GM18505 (cell line): ENCODE results near the gene SLC23A1.
A peak's percentile ranks its signal among the peaks of the same experiment; 100 is the strongest.
"Not testable (repeated sequence)": the region's sequence is repeated elsewhere in the genome, so short reads cannot be mapped to it uniquely, and the experiment has no call there.

Experiments
- ATAC-seq: cut with Tn5 transposase; IDR thresholded peaks from one replicate; pipeline ENCODE4 v1.9.1; 2021; ENCODE audit not compliant: unreplicated experiment
- POLR2A ChIP-seq: IDR thresholded peaks from 4 replicates; pipeline ENCODE4 v1.6.1; 2011; ENCODE audit warnings: borderline replicate concordance; ENCODE audit not compliant: insufficient read depth, insufficient read length; ENCODE audit errors: extremely low read depth

The SLC23A1 gene

GRCh38 chr5:139414581-139415130 is 31.6 kb upstream of the SLC23A1 start:
- ATAC-seq = no peak
- TF ChIP-seq POLR2A = no peak

- ATAC-seq = no peak
- TF ChIP-seq POLR2A = no peak
Observed at GRCh38 chr5:139413963-139414362, 30.9 kb upstream of the SLC23A1 start.

- ATAC-seq = no peak
- TF ChIP-seq POLR2A = no peak
Observed at GRCh38 chr5:139413153-139413552, 30.1 kb upstream of the SLC23A1 start.

- no peak for ATAC-seq
- TF ChIP-seq POLR2A = no peak
Observed at GRCh38 chr5:139410993-139411828, 28.1 kb upstream of the SLC23A1 start.

- TF ChIP-seq POLR2A = no peak
- no peak for ATAC-seq
Observed at GRCh38 chr5:139410121-139410992, 27.3 kb upstream of the SLC23A1 start.

GRCh38 chr5:139409116-139409515 is 26.0 kb upstream of the SLC23A1 start:
- not testable (repeated sequence) for ATAC-seq

GRCh38 chr5:139408191-139408590 is 25.1 kb upstream of the SLC23A1 start:
- TF ChIP-seq POLR2A = no peak
- no peak for ATAC-seq

GRCh38 chr5:139407517-139407916 is 24.4 kb upstream of the SLC23A1 start:
- ATAC-seq = no peak
- TF ChIP-seq POLR2A = no peak

GRCh38 chr5:139406963-139407362 is 23.9 kb upstream of the SLC23A1 start:
- no peak for TF ChIP-seq POLR2A
- no peak for ATAC-seq

GRCh38 chr5:139404484-139404840 is 21.4 kb upstream of the SLC23A1 start:
- no peak for ATAC-seq
- no peak for TF ChIP-seq POLR2A

GRCh38 chr5:139403787-139404483 is 20.8 kb upstream of the SLC23A1 start, which contains the start of gene SPATA24:
Gene SPATA24 (minus strand): TSS chr5:139404089. CDS start chr5:139404060, 29 bp downstream.
- no peak for TF ChIP-seq POLR2A
- ATAC-seq = peak; percentile 81

- TF ChIP-seq POLR2A = no peak
- ATAC-seq = no peak
Observed at GRCh38 chr5:139403418-139403786, 20.3 kb upstream of the SLC23A1 start.

- ATAC-seq = no peak
- TF ChIP-seq POLR2A = no peak
Observed at GRCh38 chr5:139402561-139403158, 19.6 kb upstream of the SLC23A1 start.

- no peak for TF ChIP-seq POLR2A
- ATAC-seq = no peak
Observed at GRCh38 chr5:139401546-139401945, 18.4 kb upstream of the SLC23A1 start.
